Kidney epithelial cell (primary cell): ENCODE data around the gene MYBPC2. TPM values are rescaled to one million over a fixed set of nuclear protein-coding genes. Genes with fewer than 3 reads are reported as not detected.

Experiments
- DNase-seq: peaks from one replicate; pipeline ENCODE4 v3.0.0-alpha.2; 2010; ENCODE audit warnings: low read depth
- H3K27me3 ChIP-seq: 2 replicates; pipeline ENCODE4 v1.6.0; 2011; ENCODE audit warnings: low read length; ENCODE audit not compliant: control insufficient read depth, insufficient read depth
- H3K36me3 ChIP-seq: 2 replicates; pipeline ENCODE4 v1.5.1; 2011; ENCODE audit warnings: low read length; ENCODE audit not compliant: control insufficient read depth, insufficient read depth
- H3K4me3 ChIP-seq: 2 replicates; pipeline ENCODE4 v1.5.1; 2011; ENCODE audit warnings: low read depth, mild to moderate bottlenecking, control low read depth, low read length
- CTCF ChIP-seq: IDR thresholded peaks from 2 replicates; pipeline ENCODE4 v1.5.1; 2011; ENCODE audit warnings: mild to moderate bottlenecking, moderate library complexity, low read length, control low read depth, inconsistent platforms; ENCODE audit not compliant: insufficient read depth, poor library complexity, severe bottlenecking
- total RNA-seq: library from RNA; depleted of rRNA; stranded (reverse); fragments of >200 nt; gene quantifications from 2 replicates; pipeline ENCODE4 v1.2.3, GENCODE V29; 2015

MYBPC2 gene
- total RNA-seq, 1 donor from 2014 or later, result 0.21 TPM

GRCh38 chr19:50450369-50451222 lies 17.9 kb downstream of the MYBPC2 start:
- Histone ChIP-seq H3K4me3 (no peak overlapping the region), H3K36me3 (no peaks in the 10 kb centered on the region), H3K27me3 (peaks cover 7% of the 10 kb centered on the region)
- TF ChIP-seq CTCF, result no peak
- DNase-seq, result no peak

DNA sequence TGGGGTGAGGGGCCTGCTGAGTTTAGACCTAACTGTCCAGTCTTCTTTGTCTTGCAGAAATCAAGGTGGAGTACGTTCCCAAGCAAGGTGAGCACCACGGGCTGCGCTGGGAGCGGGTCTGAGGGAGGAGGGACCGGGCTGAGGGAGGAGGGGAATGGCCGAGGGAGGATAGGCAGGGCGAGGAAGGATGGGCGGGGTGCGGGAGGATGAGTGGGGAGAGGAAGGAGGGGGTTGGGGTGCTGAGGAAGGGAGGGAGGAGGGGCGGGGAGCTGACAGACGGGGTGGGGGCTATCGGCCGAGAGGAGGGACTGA lies 18.5 kb downstream of the MYBPC2 start:
- H3K36me3 ChIP-seq, result no peaks in the 10 kb centered on the region
- H3K4me3 ChIP-seq, result no peak overlapping the region
- DNase-seq, result no peak
- peaks cover 7% of the 10 kb centered on the region for H3K27me3 ChIP-seq
- TF ChIP-seq CTCF, result no peak

DNA sequence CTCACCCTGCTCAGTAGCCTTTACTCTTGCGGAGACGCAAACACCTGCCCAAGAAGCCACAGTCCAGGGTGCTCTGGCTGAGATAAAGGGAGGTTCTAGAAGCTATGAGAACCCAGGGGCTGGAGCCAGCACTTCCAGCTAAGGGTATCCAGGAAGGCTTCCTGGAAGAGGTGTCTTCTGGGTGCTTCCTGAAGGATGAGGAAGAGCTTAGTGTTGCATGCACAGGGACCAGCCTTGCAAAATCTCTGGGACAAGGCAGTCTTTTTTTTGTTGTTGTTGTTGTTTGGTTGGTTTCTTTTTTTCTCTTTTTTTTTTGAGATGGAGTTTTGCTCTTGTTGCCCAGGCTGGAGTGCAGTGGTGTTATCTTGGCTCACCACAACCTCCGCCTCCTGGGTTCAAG lies 20.6 kb downstream of the MYBPC2 start:
- Histone ChIP-seq H3K36me3 (no peaks in the 10 kb centered on the region), H3K4me3 (no peak overlapping the region), H3K27me3 (peaks cover 12% of the 10 kb centered on the region)
- no peak for DNase-seq
- no peak for TF ChIP-seq CTCF

DNA sequence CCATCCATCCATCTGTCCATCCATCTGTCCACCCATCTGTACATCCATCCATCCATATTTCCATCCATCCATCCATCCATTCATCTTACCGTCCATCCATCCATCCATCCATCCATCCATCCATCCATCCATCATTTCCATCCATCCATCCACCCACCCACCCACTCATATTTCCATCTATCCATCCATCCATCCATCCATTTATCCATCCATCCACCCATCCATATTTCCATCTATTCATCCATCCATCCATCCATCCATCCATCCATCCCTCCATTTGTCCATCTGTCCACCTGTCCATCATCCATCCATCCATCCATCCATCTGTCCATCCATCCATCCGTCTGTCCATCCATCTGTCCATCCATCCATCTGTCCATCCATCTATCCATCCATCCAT lies 23.3 kb downstream of the MYBPC2 start:
- DNase-seq, result no peak
- Histone ChIP-seq H3K4me3 (no peak overlapping the region), H3K36me3 (no peaks in the 10 kb centered on the region), H3K27me3 (peaks cover 14% of the 10 kb centered on the region)
- TF ChIP-seq CTCF, result no peak

GRCh38 chr19:50457300-50457699 lies 24.6 kb downstream of the MYBPC2 start:
- Histone ChIP-seq H3K4me3 (no peak overlapping the region), H3K27me3 (peaks cover 13% of the 10 kb centered on the region), H3K36me3 (no peaks in the 10 kb centered on the region)
- no peak for TF ChIP-seq CTCF
- DNase-seq, result no peak
